HUES48 (cell line): ENCODE results near the gene AGBL1.

Source experiments
- H3K27ac ChIP-seq: one replicate; pipeline ENCODE4 v1.7.0; 2013; ENCODE audit warnings: low read depth, low read length, inconsistent platforms
- H3K27me3 ChIP-seq: 2 replicates; pipeline ENCODE4 v1.6.1; 2013; ENCODE audit warnings: mild to moderate bottlenecking, low read length; ENCODE audit not compliant: control insufficient read depth, insufficient read depth
- H3K36me3 ChIP-seq: 2 replicates; pipeline ENCODE4 v1.6.1; 2013; ENCODE audit warnings: low read length; ENCODE audit not compliant: control insufficient read depth, insufficient read depth
- H3K4me1 ChIP-seq: 2 replicates; pipeline ENCODE4 v1.6.1; 2013; ENCODE audit warnings: mild to moderate bottlenecking, low read length; ENCODE audit not compliant: control insufficient read depth, insufficient read depth
- H3K4me3 ChIP-seq: 2 replicates; pipeline ENCODE4 v1.5.1; 2013; ENCODE audit warnings: mild to moderate bottlenecking, low read depth, low read length
- H3K9ac ChIP-seq: 2 replicates; pipeline ENCODE4 v1.6.1; 2013; ENCODE audit warnings: mild to moderate bottlenecking, low read depth, low read length, moderate library complexity
- H3K9me3 ChIP-seq: 2 replicates; pipeline ENCODE4 v1.6.1; 2013; ENCODE audit warnings: low read length; ENCODE audit not compliant: control insufficient read depth, insufficient read depth

Gene AGBL1

DNA sequence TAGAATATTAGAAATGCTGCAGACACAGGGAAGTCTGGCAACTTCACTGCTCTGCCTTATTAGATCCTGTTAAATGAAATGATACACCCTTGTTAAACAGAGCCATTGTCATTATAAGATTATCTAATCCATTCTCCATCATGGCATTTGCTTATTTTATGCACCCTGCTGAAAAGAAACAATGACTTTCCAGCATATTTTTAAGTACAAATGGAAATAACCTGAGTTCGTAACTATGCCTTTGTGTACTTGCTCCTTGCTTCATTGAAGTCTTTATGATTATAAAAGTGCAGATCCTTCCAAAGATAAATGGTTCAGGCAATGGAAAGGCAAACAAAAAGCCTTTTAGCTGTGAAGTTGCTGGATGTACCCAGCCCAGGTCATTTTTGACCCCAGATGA is 195.7 kb downstream of the AGBL1 start:
- Histone ChIP-seq H3K9me3 (no peaks in the 10 kb centered on the region), H3K4me1 (0 out of 2 replicates have a peak, but pooled peaks cover 3% of the 10 kb centered on the region), H3K36me3 (no peaks in the 10 kb centered on the region), H3K27ac (no peak overlapping the region), H3K4me3 (no peak overlapping the region), H3K9ac (no peak overlapping the region), H3K27me3 (no peaks in the 10 kb centered on the region)

DNA sequence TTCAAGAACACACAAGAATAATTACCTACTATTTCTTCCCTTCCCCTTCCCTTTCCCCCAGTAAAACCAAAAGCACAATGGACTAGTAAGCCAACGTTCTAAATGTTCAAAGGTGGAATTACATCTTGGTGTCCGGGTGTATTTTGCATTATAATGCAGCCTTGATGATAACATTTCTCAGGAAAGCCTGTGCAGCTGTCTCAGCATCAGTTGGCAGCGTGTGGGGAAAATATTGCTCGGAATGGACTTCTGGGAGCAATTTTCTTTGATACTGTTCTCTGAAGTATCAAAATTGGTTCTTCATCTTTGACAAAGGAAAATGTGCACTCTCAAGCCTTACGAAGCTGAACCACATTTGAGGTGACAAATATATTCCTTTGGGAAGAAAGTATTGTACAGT is 198.9 kb downstream of the AGBL1 start:
- Histone ChIP-seq H3K27ac (no peak overlapping the region), H3K4me1 (no peaks in the 10 kb centered on the region), H3K4me3 (no peak overlapping the region), H3K27me3 (no peaks in the 10 kb centered on the region), H3K9ac (no peak overlapping the region), H3K36me3 (no peaks in the 10 kb centered on the region), H3K9me3 (no peaks in the 10 kb centered on the region)

DNA sequence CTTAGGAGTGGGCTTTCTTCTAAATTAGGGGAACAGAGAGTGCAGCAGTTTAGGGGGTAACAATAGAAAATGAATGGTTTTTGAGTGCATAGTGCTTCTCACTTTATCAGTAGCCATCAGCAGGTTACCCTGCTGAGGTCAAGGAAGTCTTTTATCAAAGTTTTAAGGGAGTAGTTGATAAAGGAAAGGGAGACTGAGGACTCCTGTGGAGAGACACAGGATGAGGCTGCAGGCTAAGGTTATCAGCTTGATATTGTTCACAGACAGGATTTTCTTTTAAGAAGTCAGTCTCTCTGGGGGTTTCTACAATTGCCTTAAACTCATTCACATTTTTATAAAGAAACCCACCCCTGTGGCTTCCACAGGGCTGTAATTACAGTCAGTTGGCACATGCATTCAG is 205.0 kb downstream of the AGBL1 start:
- peak overlapping the region; percentile 33 for H3K27ac ChIP-seq

DNA sequence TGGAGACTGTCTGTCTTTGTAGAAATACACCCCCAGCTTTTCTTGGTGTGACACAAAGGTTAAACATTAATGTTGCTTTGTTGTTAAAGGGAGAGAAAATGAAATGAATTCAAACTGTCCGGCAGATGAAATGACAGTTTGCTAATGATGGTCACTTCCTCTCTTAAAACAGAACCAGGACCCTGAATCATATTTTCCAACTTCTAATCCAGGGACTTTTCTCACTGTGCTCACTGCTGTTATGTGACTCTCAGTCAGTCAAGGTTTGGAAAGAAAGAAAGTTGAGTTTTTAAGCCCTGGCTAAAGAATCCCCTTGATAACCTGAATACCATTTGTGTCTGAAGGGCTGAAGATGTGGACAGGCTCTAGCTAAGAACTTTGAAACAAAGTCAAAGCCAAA is 215.8 kb downstream of the AGBL1 start:
- Histone ChIP-seq H3K4me3 (no peak overlapping the region), H3K4me1 (peaks cover 20% of the 10 kb centered on the region), H3K9ac (no peak overlapping the region), H3K36me3 (no peaks in the 10 kb centered on the region), H3K27me3 (no peaks in the 10 kb centered on the region), H3K9me3 (no peaks in the 10 kb centered on the region), H3K27ac (no peak overlapping the region)

More for the DNA sequence above, 205.0 kb downstream of the AGBL1 start:
- Histone ChIP-seq H3K4me3 (no peak overlapping the region), H3K27me3 (no peaks in the 10 kb centered on the region), H3K36me3 (no peaks in the 10 kb centered on the region), H3K9me3 (no peaks in the 10 kb centered on the region), H3K9ac (no peak overlapping the region), H3K4me1 (peaks cover 8% of the 10 kb centered on the region)

DNA sequence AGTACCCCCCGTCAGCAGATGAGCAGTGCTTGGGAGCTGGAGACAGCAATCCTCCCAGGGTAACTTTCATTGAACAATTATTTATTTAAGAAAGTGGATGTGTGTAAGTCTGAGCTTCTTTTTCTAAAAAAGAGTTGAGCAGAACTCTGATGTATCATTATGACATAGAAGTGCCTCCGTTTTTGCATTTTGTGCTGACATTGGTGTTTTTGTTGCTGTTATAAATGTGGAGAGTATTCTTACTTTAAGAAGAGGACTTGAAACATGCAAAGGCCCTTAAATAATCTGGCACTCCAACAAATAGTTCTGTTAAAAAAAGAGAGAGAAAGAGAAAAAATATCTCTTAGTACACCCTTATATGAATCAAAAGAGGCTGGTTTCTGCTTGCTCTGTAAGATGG is 217.1 kb downstream of the AGBL1 start:
- Histone ChIP-seq H3K36me3 (no peaks in the 10 kb centered on the region), H3K27ac (no peak overlapping the region), H3K9ac (no peak overlapping the region), H3K27me3 (no peaks in the 10 kb centered on the region), H3K4me3 (no peak overlapping the region), H3K4me1 (peaks cover 32% of the 10 kb centered on the region), H3K9me3 (no peaks in the 10 kb centered on the region)

DNA sequence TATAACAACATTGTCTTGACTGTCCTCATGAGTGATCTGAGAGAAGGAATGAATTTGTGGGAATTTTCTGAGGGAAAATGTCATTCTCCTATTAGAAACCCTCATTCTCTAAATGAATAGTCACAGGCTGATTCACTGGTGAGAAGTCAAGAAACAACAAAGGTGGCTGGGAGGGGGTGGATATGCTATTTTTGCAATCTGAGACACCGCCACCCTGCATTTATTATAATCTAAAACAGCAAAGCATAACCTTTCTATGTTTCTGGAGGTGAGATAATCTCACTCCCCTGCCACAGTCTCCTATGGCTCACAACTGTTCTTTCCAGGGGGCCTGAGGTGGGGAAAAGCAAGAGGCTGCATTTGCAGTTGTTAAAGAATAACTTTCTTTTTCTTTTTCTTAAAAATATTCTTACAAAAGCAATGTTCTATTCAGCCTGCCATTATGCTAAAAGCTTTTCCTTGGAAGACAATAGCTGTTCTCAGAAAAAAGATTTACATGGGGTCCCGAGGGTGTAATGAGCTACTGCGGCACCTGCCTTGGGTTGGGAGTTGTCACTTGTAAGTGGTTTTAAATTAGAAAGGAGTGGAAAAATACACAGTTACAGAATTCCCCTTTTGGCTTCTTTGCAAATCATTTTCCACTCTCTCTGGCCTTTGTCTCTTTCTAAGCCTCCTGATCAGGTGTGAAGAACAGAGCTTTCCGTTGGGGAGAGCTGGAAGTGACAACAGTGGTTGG is 220.9 kb downstream of the AGBL1 start:
- H3K4me1 ChIP-seq = peaks cover 40% of the 10 kb centered on the region
- H3K36me3 ChIP-seq = no peaks in the 10 kb centered on the region
- no peak overlapping the region for H3K9ac ChIP-seq
- peak overlapping the region; percentile 53 for H3K27ac ChIP-seq
- no peaks in the 10 kb centered on the region for H3K9me3 ChIP-seq
- no peak overlapping the region for H3K4me3 ChIP-seq
- no peaks in the 10 kb centered on the region for H3K27me3 ChIP-seq

DNA sequence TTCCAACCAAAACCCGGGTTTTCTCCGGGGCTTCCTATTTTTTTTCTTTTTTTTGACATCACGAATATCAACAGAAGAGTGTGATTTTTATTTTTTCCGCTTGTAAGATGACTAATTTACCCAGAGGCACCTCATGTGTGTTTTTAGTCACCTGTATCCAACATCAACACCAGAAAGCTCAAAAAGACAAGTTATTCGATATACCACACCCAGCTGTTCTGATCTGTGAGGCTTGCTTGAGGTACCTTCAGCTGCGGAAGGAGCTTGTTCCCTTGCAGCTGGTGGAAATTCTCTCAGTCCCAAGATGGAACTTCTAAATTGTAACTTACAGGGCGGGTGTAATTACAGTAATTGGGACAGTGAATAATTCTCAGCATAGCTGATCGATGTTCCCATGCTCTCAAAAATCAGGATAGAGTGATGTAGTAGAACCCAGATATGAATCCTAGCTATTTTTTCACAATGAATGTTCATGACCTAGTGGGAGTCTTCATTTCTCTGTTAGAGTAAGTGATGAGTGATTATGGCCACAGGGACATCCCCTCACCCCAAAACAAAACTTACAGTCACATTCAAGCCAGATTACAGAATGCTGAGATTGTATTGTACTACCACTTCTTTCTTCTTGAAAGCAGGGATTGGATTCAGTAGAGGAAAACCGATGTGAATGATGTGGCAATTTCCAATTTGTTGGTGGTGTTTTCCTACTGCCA is 232.1 kb downstream of the AGBL1 start:
- H3K4me1 ChIP-seq = peaks cover 6% of the 10 kb centered on the region; the same call in 1 of the 2 replicates
- no peaks in the 10 kb centered on the region for H3K27me3 ChIP-seq
- H3K27ac ChIP-seq = no peak overlapping the region
- no peak overlapping the region for H3K9ac ChIP-seq
- H3K9me3 ChIP-seq = no peaks in the 10 kb centered on the region
- H3K4me3 ChIP-seq = no peak overlapping the region
- H3K36me3 ChIP-seq = no peaks in the 10 kb centered on the region

DNA sequence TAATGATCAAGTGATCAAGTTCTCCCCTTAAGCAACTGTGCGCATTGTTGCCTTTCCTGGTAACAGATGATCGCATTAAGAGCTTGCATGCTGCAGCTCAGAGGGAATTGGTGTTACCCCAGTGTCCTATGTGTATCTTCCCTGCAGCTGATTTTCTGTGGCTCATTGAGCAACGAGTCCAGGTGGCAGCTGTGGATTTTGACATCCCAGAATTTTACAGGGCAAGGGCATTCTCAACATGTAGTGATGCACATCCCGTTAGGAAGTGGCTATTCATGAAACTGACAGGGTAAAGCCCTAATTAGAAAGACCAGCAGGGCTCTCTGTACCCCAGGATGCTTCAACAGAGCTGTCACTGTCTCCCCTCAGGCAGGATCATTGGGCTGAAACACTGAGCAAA is 232.8 kb downstream of the AGBL1 start:
- Histone ChIP-seq H3K27ac (no peak overlapping the region), H3K27me3 (no peaks in the 10 kb centered on the region), H3K36me3 (no peaks in the 10 kb centered on the region), H3K4me3 (no peak overlapping the region), H3K9ac (no peak overlapping the region), H3K4me1 (peaks cover 6% of the 10 kb centered on the region; the same call in 1 of the 2 replicates), H3K9me3 (no peaks in the 10 kb centered on the region)

DNA sequence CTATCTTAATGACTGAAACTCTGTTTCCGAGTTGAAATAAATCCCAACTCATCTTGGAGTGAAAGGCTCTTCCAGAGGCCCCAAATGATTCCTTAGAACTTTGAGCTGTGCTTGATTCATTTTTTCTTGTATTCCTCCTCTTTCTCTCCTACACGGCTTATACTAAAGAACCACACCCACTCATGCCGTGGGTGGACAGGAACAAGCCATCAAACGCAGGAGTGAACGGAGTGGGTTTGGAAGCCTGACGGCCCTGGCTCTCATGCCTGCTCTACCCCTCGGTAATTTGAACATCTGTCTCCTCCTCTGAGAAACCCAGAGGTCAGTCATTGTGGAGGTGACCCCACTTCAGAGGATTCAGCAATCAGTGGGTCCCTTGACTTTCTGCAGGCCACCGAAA is 236.5 kb downstream of the AGBL1 start:
- Histone ChIP-seq H3K36me3 (no peaks in the 10 kb centered on the region), H3K4me3 (no peak overlapping the region), H3K4me1 (peaks cover 6% of the 10 kb centered on the region; the same call in 1 of the 2 replicates), H3K27ac (no peak overlapping the region), H3K9me3 (no peaks in the 10 kb centered on the region), H3K27me3 (no peaks in the 10 kb centered on the region), H3K9ac (no peak overlapping the region)

DNA sequence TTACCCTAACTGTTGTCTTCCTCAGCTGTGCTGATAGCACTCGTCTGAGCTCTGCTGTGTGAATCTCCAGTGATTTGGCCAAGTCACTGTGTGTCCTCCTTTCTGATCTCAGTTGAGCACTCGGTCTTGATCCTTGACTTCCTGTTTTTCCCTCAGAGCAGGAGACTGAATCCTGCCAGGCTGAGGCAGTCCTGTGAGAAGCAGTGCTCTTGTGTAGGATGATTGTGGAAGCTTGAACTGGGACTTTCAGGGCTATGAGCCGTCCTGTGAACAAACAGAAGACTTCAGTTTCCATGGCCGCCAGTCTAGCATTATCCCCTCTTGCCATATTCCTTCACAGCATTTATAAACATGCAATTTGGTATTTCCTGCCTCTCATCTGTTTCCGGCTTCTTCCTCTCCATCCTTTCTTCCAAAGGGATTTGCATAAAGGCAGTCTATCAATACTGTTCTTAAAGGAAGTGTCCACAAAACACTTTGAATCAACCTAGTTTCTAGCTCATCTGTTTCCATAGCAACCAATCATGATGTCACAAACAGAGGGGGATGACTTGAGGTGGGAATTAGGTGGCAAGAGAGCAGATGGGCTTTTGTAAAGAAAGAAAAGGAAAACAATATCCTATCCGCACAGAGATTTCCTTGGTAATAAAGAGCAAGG is 237.2 kb downstream of the AGBL1 start:
- Histone ChIP-seq H3K27ac (no peak overlapping the region), H3K4me1 (peaks cover 6% of the 10 kb centered on the region; the same call in 1 of the 2 replicates), H3K27me3 (no peaks in the 10 kb centered on the region), H3K36me3 (no peaks in the 10 kb centered on the region), H3K4me3 (no peak overlapping the region), H3K9ac (no peak overlapping the region), H3K9me3 (no peaks in the 10 kb centered on the region)

DNA sequence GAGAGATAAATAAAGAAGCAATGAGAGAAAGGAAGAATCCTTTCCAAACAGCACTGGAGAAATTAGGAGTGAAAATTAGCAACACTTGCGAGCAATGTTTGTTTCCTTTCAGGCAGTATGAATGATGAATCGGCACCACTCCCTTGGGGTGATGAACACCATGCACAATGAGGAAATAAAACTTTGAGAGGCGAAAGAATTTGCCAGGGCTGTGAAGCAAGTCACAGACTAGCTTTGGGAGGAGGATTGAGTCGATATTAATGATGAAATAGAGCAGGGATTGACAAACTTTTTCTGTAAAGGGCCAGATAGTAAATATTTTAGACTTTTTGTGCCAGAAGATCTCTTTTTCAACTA is 237.7 kb downstream of the AGBL1 start:
- no peak overlapping the region for H3K27ac ChIP-seq
- H3K9me3 ChIP-seq = no peaks in the 10 kb centered on the region
- peaks cover 6% of the 10 kb centered on the region; the same call in 1 of the 2 replicates for H3K4me1 ChIP-seq
- no peaks in the 10 kb centered on the region for H3K36me3 ChIP-seq
- H3K4me3 ChIP-seq = no peak overlapping the region
- no peak overlapping the region for H3K9ac ChIP-seq
- no peaks in the 10 kb centered on the region for H3K27me3 ChIP-seq
